Stimulated activated CD4-positive, alpha-beta T cell treated with anti-CD3 and anti-CD28 coated beads, Interleukin-4, amount 100 ng/mL, for 24 hours (primary cell): ENCODE results near the gene PANK3.
"Not testable (repeated sequence)": the region's sequence is repeated elsewhere in the genome, so short reads cannot be mapped to it uniquely, and the experiment has no call there.

ENCODE experiments used
- DNase-seq: peaks from one replicate; pipeline ENCODE4 v3.0.0-alpha.2; 2020

PANK3 gene

GRCh38 chr5:168578538-168579487 lies at the start of gene PANK3:
PANK3 (minus strand) TSS chr5:168579368; CDS start chr5:168579283, 85 bp downstream.
- no peak for DNase-seq

GRCh38 chr5:168624850-168625364 lies 45.7 kb upstream of the PANK3 start:
- DNase-seq, result no peak

- DNase-seq, result no peak
Observed at GRCh38 chr5:168620807-168621206, 41.6 kb upstream of the PANK3 start.

- DNase-seq, result no peak
Observed at GRCh38 chr5:168614661-168615060, 35.5 kb upstream of the PANK3 start.

- DNase-seq, result no peak
Observed at GRCh38 chr5:168613996-168614395, 34.8 kb upstream of the PANK3 start.

GRCh38 chr5:168613396-168613795 lies 34.2 kb upstream of the PANK3 start:
- no peak for DNase-seq

- no peak for DNase-seq
Observed at GRCh38 chr5:168612996-168613395, 33.8 kb upstream of the PANK3 start.

- DNase-seq, result no peak
Observed at GRCh38 chr5:168612123-168612522, 33.0 kb upstream of the PANK3 start.

GRCh38 chr5:168611165-168611564 lies 32.0 kb upstream of the PANK3 start:
- no peak for DNase-seq

GRCh38 chr5:168609806-168610482 lies 30.8 kb upstream of the PANK3 start:
- no peak for DNase-seq

GRCh38 chr5:168608821-168609220 lies 29.7 kb upstream of the PANK3 start:
- DNase-seq, result no peak

GRCh38 chr5:168608386-168608785 lies 29.2 kb upstream of the PANK3 start:
- DNase-seq, result no peak

- DNase-seq, result peak; percentile 22
Observed at GRCh38 chr5:168607946-168608345, 28.8 kb upstream of the PANK3 start.

GRCh38 chr5:168606562-168606961 lies 27.4 kb upstream of the PANK3 start:
- no peak for DNase-seq

- no peak for DNase-seq
Observed at GRCh38 chr5:168604436-168604835, 25.3 kb upstream of the PANK3 start.

GRCh38 chr5:168603746-168604145 lies 24.6 kb upstream of the PANK3 start:
- no peak for DNase-seq

GRCh38 chr5:168602517-168602916 lies 23.3 kb upstream of the PANK3 start:
- DNase-seq, result no peak

GRCh38 chr5:168601972-168602371 lies 22.8 kb upstream of the PANK3 start:
- DNase-seq, result no peak

GRCh38 chr5:168600409-168600808 lies 21.2 kb upstream of the PANK3 start:
- no peak for DNase-seq

- no peak for DNase-seq
Observed at GRCh38 chr5:168599826-168600225, 20.7 kb upstream of the PANK3 start.

GRCh38 chr5:168598639-168599038 lies 19.5 kb upstream of the PANK3 start:
- no peak for DNase-seq

- DNase-seq, result no peak
Observed at GRCh38 chr5:168596927-168597326, 17.8 kb upstream of the PANK3 start.

- DNase-seq, result not testable (repeated sequence)
Observed at GRCh38 chr5:168596122-168596521, 17.0 kb upstream of the PANK3 start.

- no peak for DNase-seq
Observed at GRCh38 chr5:168592014-168592368, 12.8 kb upstream of the PANK3 start.
